ENCODE results near the gene SGCD. TPM values are rescaled to one million over a fixed set of nuclear protein-coding genes. Genes with fewer than 3 reads are reported as not detected.

SGCD gene
- total and polyA plus RNA-seq, 11 donors: 17.4 to 150 (median 76.9) TPM

- Histone ChIP-seq H3K4me1 (peaks cover 0 to 27% (median 4%) of the 10 kb centered on the region in 12 donors), H3K27me3 (no peaks in the 10 kb centered on the region), H3K36me3 (peaks cover 0 to 15% (median 0%) of the 10 kb centered on the region in 9 donors), H3K9me3 (no peaks in the 10 kb centered on the region), H3K4me3 (no peak overlapping the region), H3K27ac (no peak overlapping the region)
- intact Hi-C loops (cut with DNase I): loop anchor here in 1 of 10 donors (10.0 kb wide), 1 partner anchor 386 kb away; no protein-coding TSS in a partner anchor
- DNase-seq (no peak), ATAC-seq (no peak)
- 33 to 58% (median 47%) methylated on average over 1 of the region's 1 CpG for WGBS, 4 donors
- TF ChIP-seq POLR2A (IDR thresholded peaks at IDR 0.05): no peak
- TF ChIP-seq, protein P1, sequence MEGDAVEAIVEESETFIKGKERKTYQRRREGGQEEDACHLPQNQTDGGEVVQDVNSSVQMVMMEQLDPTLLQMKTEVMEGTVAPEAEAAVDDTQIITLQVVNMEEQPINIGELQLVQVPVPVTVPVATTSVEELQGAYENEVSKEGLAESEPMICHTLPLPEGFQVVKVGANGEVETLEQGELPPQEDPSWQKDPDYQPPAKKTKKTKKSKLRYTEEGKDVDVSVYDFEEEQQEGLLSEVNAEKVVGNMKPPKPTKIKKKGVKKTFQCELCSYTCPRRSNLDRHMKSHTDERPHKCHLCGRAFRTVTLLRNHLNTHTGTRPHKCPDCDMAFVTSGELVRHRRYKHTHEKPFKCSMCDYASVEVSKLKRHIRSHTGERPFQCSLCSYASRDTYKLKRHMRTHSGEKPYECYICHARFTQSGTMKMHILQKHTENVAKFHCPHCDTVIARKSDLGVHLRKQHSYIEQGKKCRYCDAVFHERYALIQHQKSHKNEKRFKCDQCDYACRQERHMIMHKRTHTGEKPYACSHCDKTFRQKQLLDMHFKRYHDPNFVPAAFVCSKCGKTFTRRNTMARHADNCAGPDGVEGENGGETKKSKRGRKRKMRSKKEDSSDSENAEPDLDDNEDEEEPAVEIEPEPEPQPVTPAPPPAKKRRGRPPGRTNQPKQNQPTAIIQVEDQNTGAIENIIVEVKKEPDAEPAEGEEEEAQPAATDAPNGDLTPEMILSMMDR (IDR thresholded peaks at IDR 0.05): no peak
These were observed 4.2 kb downstream of the SGCD start for GRCh38 chr5:156331181-156331580.

DNA sequence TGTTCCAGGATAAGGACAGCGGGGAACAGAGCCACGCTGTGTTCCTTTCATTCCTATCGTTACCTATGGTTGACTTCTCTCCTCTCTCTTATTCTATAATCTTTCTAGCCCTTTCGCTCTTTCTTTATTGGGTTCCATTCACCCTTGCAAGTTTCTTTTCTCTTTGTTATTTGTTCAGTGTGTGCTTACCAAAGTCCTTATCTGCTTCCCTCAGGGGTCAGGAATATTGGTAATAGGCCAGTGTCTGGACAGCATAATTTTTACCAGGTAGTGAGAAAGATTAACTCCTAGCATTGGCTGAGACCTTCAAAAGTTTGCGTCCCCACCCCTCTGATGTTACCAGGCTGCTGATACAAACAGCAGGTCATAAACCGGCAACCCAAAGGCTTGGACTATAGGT is 4.9 kb downstream of the SGCD start:
- Histone ChIP-seq H3K4me1 (peaks cover 0 to 23% (median 0%) of the 10 kb centered on the region in 12 donors), H3K27me3 (no peaks in the 10 kb centered on the region), H3K4me3 (no peak overlapping the region), H3K36me3 (peaks cover 0 to 15% (median 0%) of the 10 kb centered on the region in 9 donors), H3K27ac (peak overlapping the region in 1 of 12 donors; percentile 7), H3K9me3 (no peaks in the 10 kb centered on the region)
- TF ChIP-seq POLR2A (IDR thresholded peaks at IDR 0.05): no peak
- TF ChIP-seq, protein P1 (IDR thresholded peaks at IDR 0.05): no peak
- DNase-seq: no peak
- intact Hi-C loops (cut with DNase I): loop anchor here in 1 of 10 donors (10.0 kb wide), 1 partner anchor 387 kb away; no protein-coding TSS in a partner anchor
- 86 to 92% (median 87%) methylated on average over 6 of the region's 6 CpGs for WGBS, 4 donors
- ATAC-seq: no peak

- intact Hi-C loops (cut with DNase I): loop anchor here in 1 of 10 donors (10.0 kb wide), 1 partner anchor 387 kb away; no protein-coding TSS in a partner anchor
- no peaks in the 10 kb centered on the region for H3K9me3 ChIP-seq
These were observed 5.3 kb downstream of the SGCD start for GRCh38 chr5:156332245-156332644.

GRCh38 chr5:156339139-156339841 is 12.3 kb downstream of the SGCD start:
- Histone ChIP-seq H3K36me3 (peaks cover 0 to 6% (median 0%) of the 10 kb centered on the region in 9 donors), H3K27me3 (no peaks in the 10 kb centered on the region), H3K27ac (no peak overlapping the region), H3K9me3 (no peaks in the 10 kb centered on the region), H3K4me3 (no peak overlapping the region), H3K4me1 (no peaks in the 10 kb centered on the region)
- ATAC-seq (no peak), DNase-seq (no peak)
- intact Hi-C loops (cut with DNase I): loop anchor here in 1 of 10 donors (10.0 kb wide), 1 partner anchor 394 kb away; no protein-coding TSS in a partner anchor
- WGBS, 4 donors: 75 to 79% (median 78%) methylated on average over 2 of the region's 2 CpGs
- no peak for TF ChIP-seq POLR2A (IDR thresholded peaks at IDR 0.05)
- TF ChIP-seq, protein P1 (IDR thresholded peaks at IDR 0.05): no peak

More at GRCh38 chr5:156332245-156332644, 5.3 kb downstream of the SGCD start:
- Histone ChIP-seq H3K27ac (no peak overlapping the region), H3K27me3 (no peaks in the 10 kb centered on the region), H3K4me3 (no peak overlapping the region), H3K4me1 (peaks cover 0 to 23% (median 0%) of the 10 kb centered on the region in 12 donors), H3K36me3 (peaks cover 0 to 15% (median 0%) of the 10 kb centered on the region in 9 donors)
- DNase-seq: no peak
- ATAC-seq: no peak
- WGBS, 4 donors: 36 to 42% (median 38%) methylated on average over 2 of the region's 2 CpGs
- TF ChIP-seq, protein P1 (IDR thresholded peaks at IDR 0.05): no peak
- no peak for TF ChIP-seq POLR2A (IDR thresholded peaks at IDR 0.05)

Measured in heart left ventricle (tissue), 16 donors.